ENCODE data around the gene FAM168A.
A peak's percentile ranks its signal among the peaks of the same experiment; 100 is the strongest.

FAM168A gene

DNA sequence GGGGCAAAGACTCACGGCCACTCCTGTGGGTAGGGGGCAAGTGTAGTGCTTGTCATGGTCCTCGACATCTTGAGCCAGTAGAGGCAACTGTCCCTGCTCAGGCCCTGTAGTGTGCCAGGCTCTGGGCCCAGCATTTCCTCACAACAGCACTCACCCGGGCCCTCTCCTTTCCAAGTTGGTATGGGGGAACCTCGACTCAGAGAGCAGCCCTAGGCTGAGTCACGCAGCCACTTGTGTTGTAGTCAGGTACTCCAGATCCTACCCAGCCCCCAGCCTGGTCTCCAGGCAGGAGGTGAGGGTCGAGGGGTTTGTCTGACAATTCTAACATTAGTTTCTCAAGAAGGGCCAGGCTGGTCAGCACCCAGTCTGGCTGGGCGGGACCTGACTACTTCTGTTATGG lies 217.6 kb downstream of the FAM168A start:
- H3K79me2 ChIP-seq (ENCODE audit: low read length), result peaks cover 89% of the 10 kb centered on the region

GRCh38 chr11:73379189-73379880 lies 218.6 kb downstream of the FAM168A start:
- no peaks in the 10 kb centered on the region for H3K36me3 ChIP-seq (replicated peaks; ENCODE audit: insufficient read depth, low read length)
- no peak overlapping the region for H3K4me2 ChIP-seq (ENCODE audit: low read depth, low read length)
- no peaks in the 10 kb centered on the region for H3F3A ChIP-seq (ENCODE audit: insufficient read depth, low read length)
- peaks cover 79% of the 10 kb centered on the region for H3K79me2 ChIP-seq (ENCODE audit: low read length)
- H3K27me3 ChIP-seq (replicated peaks; ENCODE audit: insufficient read depth, low read length), result no peaks in the 10 kb centered on the region
- no peak overlapping the region for H3K27ac ChIP-seq (ENCODE audit: low read length)
- peaks cover 6% of the 10 kb centered on the region; the same call in 1 of the 2 replicates for H4K20me1 ChIP-seq (ENCODE audit: insufficient read depth, low read length)
- no peak overlapping the region for H3K9ac ChIP-seq (ENCODE audit: low read length)
- H2AFZ ChIP-seq (ENCODE audit: low read length), result no peak overlapping the region
- TF ChIP-seq EZH2phosphoT487 (IDR thresholded peaks at IDR 0.05; ENCODE audit: low read length) (no peak), EZH2 (optimal IDR thresholded peaks at IDR 0.05; ENCODE audit: low read depth, low read length) (no peak), CTCF (IDR thresholded peaks at IDR 0.05; ENCODE audit: low read length) (no peak)
- no peak for DNase-seq
- no peaks in the 10 kb centered on the region for H3K9me2 ChIP-seq (replicated peaks; ENCODE audit: insufficient read depth, low read length)
- H3K4me3 ChIP-seq (ENCODE audit: low read length), result no peak overlapping the region
- H3K4me1 ChIP-seq (ENCODE audit: low read length), result peaks cover 41% of the 10 kb centered on the region
- H3K9me3 ChIP-seq (replicated peaks; ENCODE audit: insufficient read depth, low read length), result no peaks in the 10 kb centered on the region

More for the DNA sequence above, 217.6 kb downstream of the FAM168A start:
- H3K4me2 ChIP-seq (ENCODE audit: low read depth, low read length), result no peak overlapping the region
- H2AFZ ChIP-seq (ENCODE audit: low read length), result no peak overlapping the region
- peaks cover 41% of the 10 kb centered on the region for H3K4me1 ChIP-seq (ENCODE audit: low read length)
- TF ChIP-seq EZH2 (optimal IDR thresholded peaks at IDR 0.05; ENCODE audit: low read depth, low read length) (no peak), CTCF (IDR thresholded peaks at IDR 0.05; ENCODE audit: low read length) (no peak), EZH2phosphoT487 (IDR thresholded peaks at IDR 0.05; ENCODE audit: low read length) (no peak)
- H3K9me3 ChIP-seq (replicated peaks; ENCODE audit: insufficient read depth, low read length), result no peaks in the 10 kb centered on the region
- no peaks in the 10 kb centered on the region for H3K27me3 ChIP-seq (replicated peaks; ENCODE audit: insufficient read depth, low read length)
- H3F3A ChIP-seq (ENCODE audit: insufficient read depth, low read length), result no peaks in the 10 kb centered on the region
- DNase-seq, result no peak
- no peak overlapping the region for H3K9ac ChIP-seq (ENCODE audit: low read length)
- peaks cover 6% of the 10 kb centered on the region; the same call in 1 of the 2 replicates for H4K20me1 ChIP-seq (ENCODE audit: insufficient read depth, low read length)
- H3K27ac ChIP-seq (ENCODE audit: low read length), result no peak overlapping the region
- no peaks in the 10 kb centered on the region for H3K9me2 ChIP-seq (replicated peaks; ENCODE audit: insufficient read depth, low read length)
- no peak overlapping the region for H3K4me3 ChIP-seq (ENCODE audit: low read length)
- H3K36me3 ChIP-seq (replicated peaks; ENCODE audit: insufficient read depth, low read length), result no peaks in the 10 kb centered on the region

GRCh38 chr11:73376803-73377629 lies 220.9 kb downstream of the FAM168A start:
- H3K9ac ChIP-seq (ENCODE audit: low read length), result peak overlapping the region; percentile 98
- TF ChIP-seq EZH2phosphoT487 (IDR thresholded peaks at IDR 0.05; ENCODE audit: low read length), result no peak
- TF ChIP-seq CTCF (IDR thresholded peaks at IDR 0.05; ENCODE audit: low read length), result no peak
- TF ChIP-seq EZH2 (optimal IDR thresholded peaks at IDR 0.05; ENCODE audit: low read depth, low read length), result no peak
- peaks cover 6% of the 10 kb centered on the region; the same call in 1 of the 2 replicates for H4K20me1 ChIP-seq (ENCODE audit: insufficient read depth, low read length)
- H3K4me3 ChIP-seq (ENCODE audit: low read length), result peak overlapping the region; percentile 92
- peak overlapping the region; percentile 88 for H3K4me2 ChIP-seq (ENCODE audit: low read depth, low read length)
- no peaks in the 10 kb centered on the region for H3K27me3 ChIP-seq (replicated peaks; ENCODE audit: insufficient read depth, low read length)
- peaks cover 9% of the 10 kb centered on the region; the same call in 1 of the 2 replicates for H3F3A ChIP-seq (ENCODE audit: insufficient read depth, low read length)
- H3K9me3 ChIP-seq (replicated peaks; ENCODE audit: insufficient read depth, low read length), result no peaks in the 10 kb centered on the region
- H3K27ac ChIP-seq (ENCODE audit: low read length), result peak overlapping the region; percentile 69; the same call in 1 of the 2 replicates
- DNase-seq, result peak; percentile 67
- H2AFZ ChIP-seq (ENCODE audit: low read length), result peak overlapping the region; percentile 28; the same call in 1 of the 2 replicates
- no peaks in the 10 kb centered on the region for H3K36me3 ChIP-seq (replicated peaks; ENCODE audit: insufficient read depth, low read length)
- H3K9me2 ChIP-seq (replicated peaks; ENCODE audit: insufficient read depth, low read length), result no peaks in the 10 kb centered on the region
- peaks cover 39% of the 10 kb centered on the region for H3K4me1 ChIP-seq (ENCODE audit: low read length)
- H3K79me2 ChIP-seq (ENCODE audit: low read length), result peaks cover 56% of the 10 kb centered on the region
